Mesodermal cell (in vitro differentiated cells): Measurements from ENCODE around the gene CD58.

Experiments used
- H3K27ac ChIP-seq: 2 replicates; pipeline ENCODE4 v1.7.0; 2013; ENCODE audit warnings: mild to moderate bottlenecking, low read depth, low read length, moderate library complexity; ENCODE audit not compliant: severe bottlenecking
- H3K36me3 ChIP-seq: 2 replicates; pipeline ENCODE4 v1.7.1; 2013; ENCODE audit warnings: mild to moderate bottlenecking, low read length, moderate library complexity; ENCODE audit not compliant: control insufficient read depth, insufficient read depth
- H3K4me1 ChIP-seq: one replicate; pipeline ENCODE4 v1.7.1; 2013; ENCODE audit warnings: mild to moderate bottlenecking, low read length; ENCODE audit not compliant: insufficient read depth, control insufficient read depth, poor library complexity, severe bottlenecking
- H3K4me3 ChIP-seq: 2 replicates; pipeline ENCODE4 v1.7.0; 2013; ENCODE audit warnings: low read length, control low read depth, mild to moderate bottlenecking; ENCODE audit not compliant: insufficient read depth, poor library complexity, severe bottlenecking; ENCODE audit errors: extremely low read depth
- H3K9me3 ChIP-seq: 2 replicates; pipeline ENCODE4 v1.7.1; 2013; ENCODE audit warnings: mild to moderate bottlenecking, low read length, moderate library complexity; ENCODE audit not compliant: control insufficient read depth
- WGBS, 2 experiments: methylation state at CpG; one replicate each; pipeline ENCODE4 v1.1.5; 2013; ENCODE audit warnings: missing lambda C conversion rate in 2 of 2; ENCODE audit not compliant: insufficient coverage in 2 of 2; 5-methylcytosine and 5-hydroxymethylcytosine counted together

CD58 gene

GRCh38 chr1:116475850-116476218, 95.0 kb downstream of the CD58 start:
- H3K27ac ChIP-seq, result no peak overlapping the region

DNA sequence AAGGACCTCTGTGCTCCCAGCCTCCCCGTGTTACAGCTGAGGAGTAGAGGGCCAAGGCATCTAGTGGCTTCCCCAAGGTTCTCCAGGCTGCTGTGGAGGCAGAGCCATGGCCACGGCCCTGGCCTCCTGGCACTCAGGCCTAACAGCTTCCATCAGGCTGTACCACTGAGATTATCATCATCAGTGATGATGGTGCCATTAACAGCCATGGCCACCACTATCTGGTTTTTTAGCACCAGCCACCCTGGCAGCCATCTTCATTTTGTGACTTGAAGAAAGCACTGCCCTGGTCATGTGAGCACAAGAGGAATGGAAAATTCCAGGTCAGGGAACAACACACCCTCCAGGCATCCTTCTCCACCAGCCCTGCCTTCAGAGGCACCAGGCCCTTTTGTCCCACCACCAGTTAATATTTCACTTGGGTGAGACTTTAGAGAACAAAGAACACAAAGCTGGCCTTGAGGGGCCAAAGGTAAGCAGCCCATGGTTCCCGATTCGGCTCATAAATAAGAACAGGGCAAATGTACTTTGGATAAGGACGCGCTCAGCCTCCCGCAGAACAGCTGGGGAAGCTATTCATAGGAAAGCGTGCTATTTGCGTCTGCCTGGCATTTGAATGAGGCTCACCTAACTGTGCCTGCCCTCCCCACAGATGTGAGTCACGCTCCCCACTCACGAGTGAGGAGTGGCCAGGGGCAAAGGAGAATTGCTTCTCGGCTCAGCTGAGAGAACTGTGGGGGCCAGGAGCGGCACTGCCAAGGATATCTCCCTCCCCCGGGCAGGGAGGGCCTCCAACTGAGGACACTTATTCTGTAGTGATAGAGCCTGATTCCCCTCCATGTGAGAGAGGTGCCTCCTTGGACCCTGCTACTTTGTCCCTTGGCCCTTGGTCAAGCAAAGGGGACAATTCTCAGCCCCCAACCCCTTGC, 95.6 kb downstream of the CD58 start:
- Histone ChIP-seq H3K9me3 (no peaks in the 10 kb centered on the region), H3K27ac (no peak overlapping the region), H3K36me3 (no peaks in the 10 kb centered on the region), H3K4me1 (peaks cover 11% of the 10 kb centered on the region), H3K4me3 (no peak overlapping the region)
- 89 to 95% methylated on average over 10 to 13 of the region's 14 CpGs for WGBS, 2 experiments

More at GRCh38 chr1:116475850-116476218, 95.0 kb downstream of the CD58 start:
- Histone ChIP-seq H3K4me3 (no peak overlapping the region), H3K36me3 (no peaks in the 10 kb centered on the region), H3K9me3 (no peaks in the 10 kb centered on the region), H3K4me1 (peaks cover 11% of the 10 kb centered on the region)
- WGBS, 2 experiments, result 92 to 94% methylated on average over 2 to 4 of the region's 7 CpGs

GRCh38 chr1:116472431-116472961, 98.3 kb downstream of the CD58 start:
- Histone ChIP-seq H3K36me3 (no peaks in the 10 kb centered on the region), H3K4me3 (no peak overlapping the region), H3K27ac (no peak overlapping the region), H3K9me3 (no peaks in the 10 kb centered on the region), H3K4me1 (peaks cover 12% of the 10 kb centered on the region)
- 90% methylated on average over 2 of the region's 3 CpGs; no CpG with 5 or more reads in 1 of the 2 experiments for WGBS, 2 experiments

DNA sequence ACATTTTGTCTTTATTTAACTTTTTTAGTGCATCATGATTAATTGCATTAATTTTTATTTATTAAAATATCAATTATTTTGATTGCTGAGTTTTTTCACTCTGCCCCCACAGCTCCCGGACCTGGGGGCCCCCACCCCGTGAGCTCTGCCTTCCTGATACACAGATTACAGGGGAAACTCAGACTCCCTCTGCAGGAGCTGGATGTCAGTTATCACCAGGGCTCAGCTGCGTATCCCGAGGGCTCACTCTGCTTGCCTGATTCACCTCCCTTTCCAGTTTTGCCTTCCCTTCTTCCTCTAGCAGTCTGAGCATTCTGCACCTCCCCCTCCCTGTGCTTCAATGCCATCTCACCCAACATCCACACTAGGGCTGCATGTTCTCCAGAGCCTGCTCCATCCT, 99.6 kb downstream of the CD58 start:
- H3K36me3 ChIP-seq, result no peaks in the 10 kb centered on the region
- H3K27ac ChIP-seq, result no peak overlapping the region
- H3K4me3 ChIP-seq, result no peak overlapping the region
- no peaks in the 10 kb centered on the region for H3K9me3 ChIP-seq
- 77 to 78% methylated on average over 4 of the region's 4 CpGs for WGBS, 2 experiments
- peaks cover 21% of the 10 kb centered on the region for H3K4me1 ChIP-seq

- WGBS, 2 experiments, result no CpG with 5 or more reads among the region's 1 CpG
- Histone ChIP-seq H3K36me3 (no peaks in the 10 kb centered on the region), H3K27ac (no peak overlapping the region), H3K4me1 (peaks cover 26% of the 10 kb centered on the region), H3K9me3 (no peaks in the 10 kb centered on the region), H3K4me3 (no peak overlapping the region)
Measured at GRCh38 chr1:116470671-116471070, 100.2 kb downstream of the CD58 start.

GRCh38 chr1:116466810-116467557, 103.8 kb downstream of the CD58 start:
- H3K27ac ChIP-seq, result peak overlapping the region; percentile 82
- peaks cover 28% of the 10 kb centered on the region for H3K4me1 ChIP-seq
- H3K36me3 ChIP-seq, result no peaks in the 10 kb centered on the region
- no peak overlapping the region for H3K4me3 ChIP-seq
- WGBS, 2 experiments, result 100% methylated on average over 1 to 2 of the region's 2 CpGs
- no peaks in the 10 kb centered on the region for H3K9me3 ChIP-seq

DNA sequence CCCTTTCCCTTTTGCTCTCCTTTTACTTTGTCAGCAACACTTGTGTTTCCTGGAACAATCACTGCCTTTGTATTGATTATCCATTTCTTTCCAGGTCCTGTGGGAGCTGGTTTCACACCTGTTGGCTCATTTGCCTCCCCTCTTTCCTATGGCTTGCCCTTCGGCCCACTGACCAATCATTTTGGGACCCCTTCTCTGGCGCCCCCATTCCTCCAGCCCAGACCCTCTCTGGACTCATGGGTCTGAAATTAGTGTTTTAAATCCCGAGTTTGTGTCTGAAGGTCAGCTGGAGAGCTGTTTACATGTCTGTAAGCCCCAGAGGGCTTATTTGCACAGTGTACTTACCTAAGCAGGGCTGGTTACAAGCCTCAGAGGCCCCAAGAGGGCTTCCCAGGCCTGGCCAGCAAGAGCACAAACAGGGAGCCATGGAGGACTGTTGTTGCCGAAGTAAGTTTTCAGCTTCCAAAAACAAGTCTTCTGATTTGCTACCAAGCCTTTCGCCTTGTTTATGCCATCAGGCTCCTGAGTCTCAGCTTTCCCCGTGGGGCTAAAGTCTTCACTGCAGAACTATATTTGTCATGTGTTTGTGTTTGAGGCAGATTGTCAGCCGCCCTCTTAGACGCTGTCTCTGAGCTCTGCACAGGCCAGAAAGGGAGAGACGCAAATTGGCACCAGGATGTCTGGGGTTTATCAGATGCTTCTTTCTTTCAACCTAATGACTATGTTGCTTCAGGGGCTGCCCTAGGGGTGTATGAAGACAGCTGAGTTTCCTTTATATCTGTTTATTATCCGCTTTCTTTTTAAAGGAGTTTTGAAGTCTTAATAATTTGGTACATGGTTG, 104.8 kb downstream of the CD58 start:
- H3K9me3 ChIP-seq, result no peaks in the 10 kb centered on the region
- H3K4me3 ChIP-seq, result no peak overlapping the region
- H3K27ac ChIP-seq, result peak overlapping the region; percentile 82
- no peaks in the 10 kb centered on the region for H3K36me3 ChIP-seq
- H3K4me1 ChIP-seq, result peaks cover 23% of the 10 kb centered on the region
- 92% methylated on average over 5 to 6 of the region's 10 CpGs for WGBS, 2 experiments

GRCh38 chr1:116465477-116465844, 105.4 kb downstream of the CD58 start:
- no peaks in the 10 kb centered on the region for H3K36me3 ChIP-seq
- WGBS, 2 experiments, result 95 to 96% methylated on average over 4 of the region's 4 CpGs
- H3K9me3 ChIP-seq, result no peaks in the 10 kb centered on the region
- H3K4me3 ChIP-seq, result no peak overlapping the region
- peaks cover 23% of the 10 kb centered on the region for H3K4me1 ChIP-seq
- H3K27ac ChIP-seq, result peak overlapping the region; percentile 82
